Activated B cell treated with CpG ODN at 0.5 μM for 24 hours (primary cell): ENCODE data around the gene CPT1A. TPM values are rescaled to one million over a fixed set of nuclear protein-coding genes. Genes with fewer than 3 reads are reported as not detected.

Source experiments
- ATAC-seq: fragments of 200-7000 bp; cut with Tn5 transposase; one replicate; pipeline ENCODE4 v1.10.0; 2021; ENCODE audit warnings: low read depth, mild to moderate bottlenecking, moderate library complexity
- CTCF ChIA-PET: fragments of 350-600 bp; sonication (Branson Sonifier 250); formaldehyde crosslinking; loops from one replicate; lab custom pipeline; 2021; ENCODE audit warnings: antibody characterized with exemption; lab: Charles Lee
- POLR2A ChIA-PET: fragments of 350-600 bp; sonication (Branson Sonifier 250); formaldehyde crosslinking; loops from one replicate; lab custom pipeline; 2021; ENCODE audit warnings: antibody characterized with exemption; lab: Charles Lee
- DNase-seq: peaks from one replicate; pipeline ENCODE4 v3.0.0; 2022
- H3K27ac Mint-ChIP-seq: one replicate; pipeline ENCODE4 v1.8.0; 2020; ENCODE audit warnings: mixed read lengths
- H3K27me3 Mint-ChIP-seq: one replicate; pipeline ENCODE4 v1.8.0; 2021; ENCODE audit warnings: mixed read lengths
- H3K36me3 Mint-ChIP-seq: one replicate; pipeline ENCODE4 v1.8.0; 2021; ENCODE audit warnings: low read depth, mixed read lengths
- H3K4me1 Mint-ChIP-seq: one replicate; pipeline ENCODE4 v1.8.0; 2021; ENCODE audit warnings: mixed read lengths
- H3K4me3 Mint-ChIP-seq: one replicate; pipeline ENCODE4 v1.8.0; 2020; ENCODE audit warnings: mild to moderate bottlenecking, mixed read lengths
- H3K9me3 Mint-ChIP-seq: one replicate; pipeline ENCODE4 v1.8.0; 2020; ENCODE audit warnings: mixed read lengths
- intact Hi-C: fragments of 100-400 bp; cut with micrococcal nuclease; formaldehyde crosslinking; loops from one replicate; pipeline ENCODE4 v1.15.1; 2024
- total RNA-seq: library from RNA; stranded (reverse); gene quantifications from 2 replicates; pipeline ENCODE4 v1.2.3, GENCODE V29; 2022
- TF ChIP-seq, protein P1 (sequence below): fragments of 200-600 bp; IDR thresholded peaks from one replicate; pipeline ENCODE4 v1.8.0; 2022; ENCODE audit warnings: antibody characterized with exemption, mild to moderate bottlenecking

The CPT1A gene
- total RNA-seq, 1 donor from 2014 or later = 17.2 TPM

DNA sequence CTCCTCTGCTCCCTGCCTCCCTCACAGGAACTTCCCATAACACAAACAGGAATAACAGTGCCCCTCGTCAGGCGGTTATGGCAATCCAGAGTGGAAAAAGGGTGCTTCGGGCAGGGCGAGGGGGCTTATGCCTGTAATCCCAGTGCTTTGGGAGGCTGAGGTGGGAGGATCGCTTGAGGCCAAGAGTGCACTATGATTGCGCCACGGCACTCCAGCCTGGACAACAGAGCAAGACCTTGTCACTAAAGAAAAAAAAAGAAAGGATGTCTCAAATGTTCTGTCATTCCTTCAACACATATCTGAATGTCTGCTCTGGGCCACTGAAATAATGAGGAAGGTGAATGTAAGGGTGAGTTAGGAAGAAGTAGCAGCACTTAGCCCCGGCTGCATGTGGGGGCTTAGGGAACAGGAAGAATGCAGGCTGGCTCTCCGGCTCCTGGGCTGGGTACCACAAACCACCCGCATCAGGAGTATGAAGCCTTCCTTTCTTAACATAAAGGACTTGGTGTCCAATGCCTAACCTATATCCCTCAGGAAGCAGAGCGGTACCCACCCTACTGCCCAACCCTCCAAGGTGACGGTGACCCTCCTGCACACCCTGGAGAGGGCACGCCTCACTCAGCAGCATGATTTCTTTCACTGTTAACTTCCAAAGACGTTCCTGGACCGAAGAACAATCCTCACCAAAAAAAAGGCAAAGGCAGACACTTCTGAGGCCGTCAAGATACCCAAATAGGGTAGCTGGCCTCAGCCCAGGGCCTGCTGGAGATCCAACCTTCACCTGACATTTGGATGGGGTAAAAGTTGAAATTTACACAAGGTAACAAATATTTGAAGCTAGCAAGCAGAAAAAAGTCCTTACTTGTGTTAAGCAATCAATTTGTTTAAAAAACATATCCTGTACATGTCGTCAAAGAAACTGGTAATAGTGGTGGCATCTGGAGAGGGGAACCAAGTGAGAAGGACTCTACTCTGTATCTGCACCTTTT is 3.8 kb downstream of the CPT1A start:
- POLR2A ChIA-PET = interaction anchor here (0.6 to 1.5 kb wide), 5 partner anchors 9 to 461 kb away, joined by 3 to 17 read pairs (median 5); no protein-coding TSS in a partner anchor

DNA sequence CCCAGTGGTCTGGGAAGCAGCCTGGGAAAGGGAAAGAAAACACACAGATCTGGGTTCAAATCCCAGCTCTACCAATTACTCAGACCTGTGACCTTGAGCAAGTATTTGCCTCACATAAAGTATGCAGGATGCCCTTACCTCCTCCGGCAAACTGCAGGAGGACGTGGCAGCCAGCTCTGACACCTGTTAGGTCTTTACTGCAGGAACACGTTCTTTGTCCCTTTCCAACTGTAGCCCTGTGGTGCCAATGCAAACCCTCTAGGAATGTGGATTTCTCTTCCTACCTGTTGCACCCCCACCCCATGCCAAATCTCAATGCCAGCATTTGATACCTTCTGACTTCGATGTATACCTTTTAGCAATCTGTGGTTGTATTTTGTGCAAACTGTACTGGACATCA is 6.0 kb downstream of the CPT1A start:
- no peak overlapping the region for H3K27ac Mint-ChIP-seq
- H3K4me3 Mint-ChIP-seq = no peak overlapping the region
- intact Hi-C loops = no loop called here
- no peaks in the 10 kb centered on the region for H3K27me3 Mint-ChIP-seq
- no peaks in the 10 kb centered on the region for H3K9me3 Mint-ChIP-seq
- ChIA-PET CTCF (no interaction called here), POLR2A (no interaction called here)
- ATAC-seq = no peak
- no peak for DNase-seq
- peaks cover 33% of the 10 kb centered on the region for H3K4me1 Mint-ChIP-seq
- TF ChIP-seq, protein P1, sequence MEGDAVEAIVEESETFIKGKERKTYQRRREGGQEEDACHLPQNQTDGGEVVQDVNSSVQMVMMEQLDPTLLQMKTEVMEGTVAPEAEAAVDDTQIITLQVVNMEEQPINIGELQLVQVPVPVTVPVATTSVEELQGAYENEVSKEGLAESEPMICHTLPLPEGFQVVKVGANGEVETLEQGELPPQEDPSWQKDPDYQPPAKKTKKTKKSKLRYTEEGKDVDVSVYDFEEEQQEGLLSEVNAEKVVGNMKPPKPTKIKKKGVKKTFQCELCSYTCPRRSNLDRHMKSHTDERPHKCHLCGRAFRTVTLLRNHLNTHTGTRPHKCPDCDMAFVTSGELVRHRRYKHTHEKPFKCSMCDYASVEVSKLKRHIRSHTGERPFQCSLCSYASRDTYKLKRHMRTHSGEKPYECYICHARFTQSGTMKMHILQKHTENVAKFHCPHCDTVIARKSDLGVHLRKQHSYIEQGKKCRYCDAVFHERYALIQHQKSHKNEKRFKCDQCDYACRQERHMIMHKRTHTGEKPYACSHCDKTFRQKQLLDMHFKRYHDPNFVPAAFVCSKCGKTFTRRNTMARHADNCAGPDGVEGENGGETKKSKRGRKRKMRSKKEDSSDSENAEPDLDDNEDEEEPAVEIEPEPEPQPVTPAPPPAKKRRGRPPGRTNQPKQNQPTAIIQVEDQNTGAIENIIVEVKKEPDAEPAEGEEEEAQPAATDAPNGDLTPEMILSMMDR = no peak
- H3K36me3 Mint-ChIP-seq = peaks cover 4% of the 10 kb centered on the region

More for the DNA sequence above, 3.8 kb downstream of the CPT1A start:
- TF ChIP-seq, protein P1 = no peak
- DNase-seq (no peak), ATAC-seq (no peak)
- intact Hi-C loops = loop anchor here (2.0 kb wide), 1 partner anchor 377 kb away; the partner anchor contains the start of gene PPP6R3
- peak overlapping the region; percentile 46 for H3K4me3 Mint-ChIP-seq
- CTCF ChIA-PET = interaction anchor here (0.6 to 1.2 kb wide), 2 partner anchors 8 to 12 kb away, joined by 3 read pairs; no protein-coding TSS in a partner anchor
- H3K27ac Mint-ChIP-seq = peak overlapping the region; percentile 68
- H3K4me1 Mint-ChIP-seq = peaks cover 41% of the 10 kb centered on the region
- no peaks in the 10 kb centered on the region for H3K9me3 Mint-ChIP-seq
- H3K27me3 Mint-ChIP-seq = no peaks in the 10 kb centered on the region
- peaks cover 2% of the 10 kb centered on the region for H3K36me3 Mint-ChIP-seq

- no peak for DNase-seq
- H3K27ac Mint-ChIP-seq = no peak overlapping the region
- H3K27me3 Mint-ChIP-seq = no peaks in the 10 kb centered on the region
- no peaks in the 10 kb centered on the region for H3K9me3 Mint-ChIP-seq
- ChIA-PET POLR2A (no interaction called here), CTCF (interaction anchor here (0.7 kb wide), 1 partner anchor 10 kb away, joined by 4 read pairs; no protein-coding TSS in a partner anchor)
- ATAC-seq = no peak
- peaks cover 7% of the 10 kb centered on the region for H3K36me3 Mint-ChIP-seq
- intact Hi-C loops = no loop called here
- H3K4me1 Mint-ChIP-seq = peaks cover 30% of the 10 kb centered on the region
- TF ChIP-seq, protein P1 = no peak
- H3K4me3 Mint-ChIP-seq = no peak overlapping the region
These were observed 6.4 kb downstream of the CPT1A start for GRCh38 chr11:68835328-68835727.

DNA sequence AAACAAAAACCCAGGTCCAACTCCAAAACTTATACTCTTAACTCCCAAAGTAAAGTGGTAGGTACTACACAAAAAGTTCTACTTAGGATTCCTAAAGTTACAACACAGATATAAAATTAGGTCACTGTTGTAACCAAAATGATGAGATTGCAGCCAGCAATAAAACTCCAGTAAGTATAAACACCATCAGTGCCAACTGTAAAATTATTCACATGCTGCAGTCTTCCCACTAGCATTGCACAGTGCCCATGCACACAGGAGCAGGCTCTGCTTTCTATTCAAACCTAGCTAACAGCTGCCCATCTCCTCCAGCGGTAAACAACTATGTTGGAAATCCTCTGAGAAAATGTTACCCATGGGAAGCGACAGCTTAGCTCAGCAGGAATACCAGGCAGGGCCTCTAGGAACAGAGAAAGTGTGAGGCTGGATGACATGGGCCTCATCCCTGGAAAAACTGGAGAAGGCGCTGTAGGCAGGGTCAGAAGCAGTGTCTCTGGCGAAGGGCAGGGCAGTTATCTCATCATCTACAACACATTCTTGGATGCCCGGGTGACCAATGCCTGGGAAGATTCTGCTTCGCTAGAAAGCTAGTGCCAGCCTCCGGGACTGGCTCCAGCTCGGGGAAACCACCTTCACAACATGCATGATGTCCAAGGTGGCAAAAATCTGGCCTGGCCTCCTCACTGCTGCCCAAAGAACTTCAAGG is 9.1 kb downstream of the CPT1A start:
- Mint-ChIP-seq H3K4me3 (no peak overlapping the region), H3K27me3 (no peaks in the 10 kb centered on the region), H3K4me1 (peaks cover 26% of the 10 kb centered on the region), H3K9me3 (no peaks in the 10 kb centered on the region), H3K36me3 (peaks cover 10% of the 10 kb centered on the region), H3K27ac (no peak overlapping the region)
- intact Hi-C loops = no loop called here
- CTCF ChIA-PET = no interaction called here
- DNase-seq = no peak
- ATAC-seq = no peak
- TF ChIP-seq, protein P1 = no peak
- POLR2A ChIA-PET = no interaction called here
